Activated T-helper 1 cell treated with anti-CD3 and anti-CD28 coated beads, Interleukin-12 subunit alpha, Interleukin-12 subunit beta, Interleukin-2, Interleukin-4 antibody, amounts not matched to agents 30 ng/mL and 10 ng/mL and 1 ng/mL, durations not matched to agents 14 hours and 24 hours and 36 hours (primary cell): ENCODE results near the gene GPN1. TPM values are rescaled to one million over a fixed set of nuclear protein-coding genes. Genes with fewer than 3 reads are reported as not detected.

ENCODE experiments used
- DNase-seq: peaks from one replicate; pipeline ENCODE4 v3.0.0; 2021; ENCODE audit warnings: low spot score
- H3K27ac Mint-ChIP-seq: one replicate; pipeline ENCODE4 v1.8.0; 2021; ENCODE audit warnings: mild to moderate bottlenecking, mixed read lengths
- H3K27me3 Mint-ChIP-seq: one replicate; pipeline ENCODE4 v1.8.0; 2022; ENCODE audit warnings: mild to moderate bottlenecking, moderate library complexity, mixed read lengths; ENCODE audit not compliant: insufficient read depth
- H3K36me3 Mint-ChIP-seq: one replicate; pipeline ENCODE4 v1.8.0; 2021; ENCODE audit warnings: low read depth, mixed read lengths
- H3K4me1 Mint-ChIP-seq: one replicate; pipeline ENCODE4 v1.8.0; 2021; ENCODE audit warnings: low read depth, mixed read lengths
- H3K4me3 Mint-ChIP-seq: one replicate; pipeline ENCODE4 v1.8.0; 2021; ENCODE audit warnings: mild to moderate bottlenecking, moderate library complexity, mixed read lengths
- H3K9me3 Mint-ChIP-seq: one replicate; pipeline ENCODE4 v1.8.0; 2021; ENCODE audit warnings: mixed read lengths
- intact Hi-C: fragments of 100-400 bp; cut with micrococcal nuclease; formaldehyde crosslinking; loops from one replicate; pipeline ENCODE4 v1.15.1; 2024
- total RNA-seq: library from RNA; stranded (reverse); gene quantifications from 2 replicates; pipeline ENCODE4 v1.2.3, GENCODE V29; 2022

The GPN1 gene
- total RNA-seq, 1 donor from 2014 or later: 51.0 TPM

DNA sequence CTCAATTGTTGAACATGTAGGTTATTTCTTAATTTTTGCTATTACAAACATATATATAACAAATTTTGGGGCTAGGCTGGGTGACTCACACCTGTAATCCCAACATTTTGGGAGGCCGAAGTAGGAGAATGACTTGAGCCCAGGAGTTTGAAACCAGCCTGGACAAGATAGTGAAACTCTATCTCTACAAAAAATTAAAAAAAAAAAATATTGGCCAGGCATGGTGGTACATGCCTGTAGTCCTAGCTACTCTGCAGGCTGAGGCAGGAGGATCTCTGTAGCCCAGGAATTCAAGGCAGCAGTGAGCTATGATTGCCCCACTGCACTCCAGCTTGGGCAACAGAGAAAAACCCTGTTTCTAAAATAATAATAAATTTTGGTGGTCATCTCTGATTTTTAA is 58.4 kb downstream of the GPN1 start:
- Mint-ChIP-seq H3K27ac (no peak overlapping the region), H3K4me1 (peaks cover 24% of the 10 kb centered on the region), H3K36me3 (peaks cover 26% of the 10 kb centered on the region), H3K9me3 (no peaks in the 10 kb centered on the region), H3K4me3 (no peak overlapping the region), H3K27me3 (no peaks in the 10 kb centered on the region)
- intact Hi-C loops: no loop called here
- no peak for DNase-seq

GRCh38 chr2:27689424-27689823 is 60.6 kb downstream of the GPN1 start:
- H3K36me3 Mint-ChIP-seq: peaks cover 22% of the 10 kb centered on the region
- intact Hi-C loops: no loop called here
- no peak for DNase-seq

DNA sequence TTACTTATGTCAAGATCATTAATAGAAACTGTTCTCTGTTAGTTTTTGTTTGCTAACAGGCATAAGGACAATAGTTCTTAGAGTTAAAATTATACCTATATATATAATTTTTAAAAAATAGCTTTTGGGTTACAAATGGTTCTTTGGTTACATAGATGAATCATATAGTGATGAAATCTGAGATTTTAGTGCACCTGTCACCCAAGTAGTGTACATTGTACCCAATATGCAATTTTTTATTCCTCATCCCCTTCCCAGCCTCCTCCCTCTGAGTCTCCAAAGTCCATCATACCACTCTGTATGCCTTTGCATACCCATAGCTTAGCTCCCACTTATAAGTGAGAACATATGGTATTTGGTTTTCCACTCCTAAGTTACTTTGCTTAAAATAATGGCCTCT is 61.2 kb downstream of the GPN1 start:
- Mint-ChIP-seq H3K27ac (no peak overlapping the region), H3K4me3 (no peak overlapping the region), H3K36me3 (peaks cover 21% of the 10 kb centered on the region), H3K4me1 (peaks cover 6% of the 10 kb centered on the region), H3K27me3 (no peaks in the 10 kb centered on the region), H3K9me3 (no peaks in the 10 kb centered on the region)
- DNase-seq: no peak
- intact Hi-C loops: no loop called here

More at GRCh38 chr2:27689424-27689823, 60.6 kb downstream of the GPN1 start:
- H3K4me1 Mint-ChIP-seq: peaks cover 12% of the 10 kb centered on the region
- H3K27ac Mint-ChIP-seq: no peak overlapping the region
- no peak overlapping the region for H3K4me3 Mint-ChIP-seq
- no peaks in the 10 kb centered on the region for H3K9me3 Mint-ChIP-seq
- H3K27me3 Mint-ChIP-seq: no peaks in the 10 kb centered on the region

DNA sequence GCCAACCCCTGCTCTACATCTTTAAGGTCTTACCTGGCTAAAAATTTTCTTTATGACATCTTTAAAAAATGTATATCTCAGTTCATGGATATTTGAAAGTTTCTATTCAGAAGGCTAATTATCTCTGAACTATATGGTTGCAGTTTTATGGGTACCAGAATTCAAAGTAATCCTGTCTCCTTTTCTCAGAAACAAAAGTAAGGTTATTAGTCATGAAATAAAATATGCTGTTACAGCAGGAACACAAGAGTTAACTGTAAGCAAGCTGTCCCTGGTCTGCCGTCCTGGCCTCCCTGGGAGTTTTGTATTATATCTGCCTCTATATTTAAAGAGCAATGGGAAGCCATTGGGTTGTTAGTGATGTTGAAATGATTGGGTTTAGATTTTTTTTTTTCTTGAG is 68.8 kb downstream of the GPN1 start:
- intact Hi-C loops: no loop called here
- Mint-ChIP-seq H3K36me3 (peaks cover 17% of the 10 kb centered on the region), H3K9me3 (no peaks in the 10 kb centered on the region), H3K27me3 (no peaks in the 10 kb centered on the region), H3K4me3 (no peak overlapping the region), H3K4me1 (peaks cover 11% of the 10 kb centered on the region), H3K27ac (no peak overlapping the region)
- DNase-seq: no peak

Other genes with a start within 250 kb of the GPN1 start
- gene ZNF513, start 248.3 kb upstream of the GPN1 start, total RNA-seq: 14.5 and 16.2 TPM in 2 replicates
- gene PPM1G, start 219.5 kb upstream of the GPN1 start, total RNA-seq: 158 and 160 TPM in 2 replicates
- gene NRBP1, start 200.4 kb upstream of the GPN1 start, total RNA-seq: 99.7 and 106 TPM in 2 replicates
- 3.5 and 5.7 TPM in 2 replicates for gene KRTCAP3, start 186.7 kb upstream of the GPN1 start, total RNA-seq
- 13.4 and 13.5 TPM in 2 replicates for gene IFT172, start 139.3 kb upstream of the GPN1 start, total RNA-seq
- 0.10 TPM in 1 of 2 replicates, not detected in the other for gene FNDC4, start 133.8 kb upstream of the GPN1 start, total RNA-seq
- gene GCKR, start 132.2 kb upstream of the GPN1 start, total RNA-seq: not detected in 2 replicates
- gene ZNF512, start 46.0 kb upstream of the GPN1 start, total RNA-seq: 24.6 and 25.0 TPM in 2 replicates
- 0.66 and 1.3 TPM in 2 replicates for gene CCDC121, start within 50 bp of the GPN1 start, total RNA-seq
- 32.5 and 35.2 TPM in 2 replicates for gene SUPT7L, start 34.6 kb downstream of the GPN1 start, total RNA-seq
- 29.7 and 29.8 TPM in 2 replicates for gene SLC4A1AP, start 34.8 kb downstream of the GPN1 start, total RNA-seq
- gene MRPL33, start 142.7 kb downstream of the GPN1 start, total RNA-seq: 55.4 and 55.9 TPM in 2 replicates